Esophagus muscularis mucosa (tissue), 3 donors: Measurements from ENCODE around the gene PFKL.

Source experiments
- CTCF ChIP-seq, 3 experiments: fragments of 200-600 bp in 2 of 3; fragments of 450-650 bp in 1 of 3; sonication (generic) in 2 of 3; IDR thresholded peaks; one replicate each; pipeline ENCODE4 v1.5.1; 2017 to 2019; ENCODE audit warnings: antibody characterized with exemption in 3 of 3, mild to moderate bottlenecking in 2 of 3, moderate library complexity in 1 of 3
- POLR2A ChIP-seq: fragments of 450-650 bp; IDR thresholded peaks from one replicate; pipeline ENCODE4 v1.6.1; 2017; ENCODE audit warnings: antibody characterized with exemption, moderate library complexity, mild to moderate bottlenecking, low read depth
- POLR2AphosphoS5 ChIP-seq, 2 donors: sonication (generic); formaldehyde crosslinking; IDR thresholded peaks; one replicate each; pipeline ENCODE4 v1.6.1; 2017; ENCODE audit warnings: antibody characterized with exemption in 2 of 2

DNA sequence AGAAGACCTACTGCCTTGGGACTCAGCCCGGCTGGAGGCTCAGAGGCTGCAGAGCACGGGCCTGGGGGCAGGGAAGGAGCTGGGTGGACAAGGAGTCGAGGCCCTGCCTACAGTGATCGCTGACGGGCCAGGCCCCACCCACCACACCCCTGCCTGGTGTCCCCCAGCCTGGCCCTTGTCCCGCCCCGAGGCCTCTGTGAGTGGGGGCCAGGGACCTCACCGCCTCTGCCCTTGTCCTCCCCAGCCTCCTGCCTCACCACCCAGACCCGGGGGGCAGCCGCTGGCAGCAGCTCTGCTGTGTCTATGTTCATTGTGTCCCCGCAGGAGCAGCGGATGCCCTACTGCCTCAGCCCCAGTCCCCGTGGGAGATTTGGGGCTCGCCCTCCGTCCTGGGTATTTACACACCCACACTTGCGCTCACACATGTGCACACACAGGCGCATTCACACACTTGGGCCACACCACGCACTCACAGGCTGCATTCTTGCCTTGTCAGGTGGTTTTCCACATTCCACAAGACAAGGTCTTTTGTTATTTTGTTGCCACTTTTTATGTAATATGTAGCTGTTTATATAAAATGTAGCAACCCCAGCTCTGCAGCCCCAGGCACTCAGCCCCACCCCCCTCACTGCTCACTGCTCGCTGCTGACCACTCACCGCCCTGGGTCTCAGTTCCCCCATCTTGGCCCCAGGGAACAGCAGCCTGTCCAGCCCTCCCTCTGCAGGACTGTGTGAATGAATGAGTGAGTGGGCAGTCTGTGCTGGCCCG, 7.3 kb downstream of the PFKL start:
- TF ChIP-seq POLR2A (no peak), POLR2AphosphoS5 (IDR thresholded peaks at IDR 0.05) (no peak), CTCF (IDR thresholded peaks at IDR 0.05) (no peak)
